GM13977 (cell line): Measurements from ENCODE around the gene PLD1.

ENCODE experiments used
- DNase-seq: peaks from one replicate; pipeline ENCODE4 v3.0.0; 2012; ENCODE audit warnings: low spot score
- in situ Hi-C: fragments of 300-500 bp; cut with MboI; formaldehyde crosslinking; loops from one replicate; pipeline ENCODE4 v1.12.0; 2022; ENCODE audit warnings: low sequenced_read_pairs, low pct_unique_long_range_greater_than_20kb, mixed read lengths, inconsistent platforms; ENCODE audit not compliant: unreplicated experiment
- TF ChIP-seq, protein P1 (sequence below): IDR thresholded peaks from 2 replicates; pipeline ENCODE4 v1.5.1; 2012; ENCODE audit warnings: mild to moderate bottlenecking, control low read depth; ENCODE audit not compliant: insufficient read depth; ENCODE audit errors: extremely low read depth, missing control alignments

Gene PLD1

DNA sequence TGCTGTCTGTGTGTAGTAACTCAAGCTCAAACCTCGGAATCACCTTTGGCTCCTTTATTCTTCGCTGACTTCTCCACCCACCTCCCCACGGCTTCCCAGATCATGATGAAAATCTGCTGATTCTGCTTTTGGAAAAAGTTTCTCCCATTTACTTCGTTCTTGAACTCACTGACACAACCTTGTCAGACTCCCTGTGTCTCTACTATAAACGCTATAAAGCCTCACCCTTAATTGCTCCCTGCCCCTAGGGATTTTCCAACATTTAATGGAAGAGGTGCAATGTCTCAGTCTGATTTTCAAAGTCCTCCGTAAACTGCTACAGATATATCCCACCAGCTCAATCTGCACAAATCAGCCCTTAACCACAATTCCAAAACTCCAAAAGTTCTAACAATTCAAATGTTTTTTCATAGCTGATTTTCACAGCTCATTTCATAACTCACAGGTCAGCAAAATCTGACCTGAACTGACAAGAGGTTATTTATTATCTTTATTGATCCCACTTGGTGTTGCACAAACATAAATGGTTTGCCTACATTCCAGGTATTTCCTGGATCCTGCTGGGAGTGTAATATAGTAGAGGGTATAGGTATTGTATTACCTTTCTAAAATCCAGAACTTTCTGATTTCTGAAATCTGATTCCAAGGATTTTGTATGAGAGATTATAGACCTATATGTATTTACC is 129.4 kb downstream of the PLD1 start:
- TF ChIP-seq, protein P1, sequence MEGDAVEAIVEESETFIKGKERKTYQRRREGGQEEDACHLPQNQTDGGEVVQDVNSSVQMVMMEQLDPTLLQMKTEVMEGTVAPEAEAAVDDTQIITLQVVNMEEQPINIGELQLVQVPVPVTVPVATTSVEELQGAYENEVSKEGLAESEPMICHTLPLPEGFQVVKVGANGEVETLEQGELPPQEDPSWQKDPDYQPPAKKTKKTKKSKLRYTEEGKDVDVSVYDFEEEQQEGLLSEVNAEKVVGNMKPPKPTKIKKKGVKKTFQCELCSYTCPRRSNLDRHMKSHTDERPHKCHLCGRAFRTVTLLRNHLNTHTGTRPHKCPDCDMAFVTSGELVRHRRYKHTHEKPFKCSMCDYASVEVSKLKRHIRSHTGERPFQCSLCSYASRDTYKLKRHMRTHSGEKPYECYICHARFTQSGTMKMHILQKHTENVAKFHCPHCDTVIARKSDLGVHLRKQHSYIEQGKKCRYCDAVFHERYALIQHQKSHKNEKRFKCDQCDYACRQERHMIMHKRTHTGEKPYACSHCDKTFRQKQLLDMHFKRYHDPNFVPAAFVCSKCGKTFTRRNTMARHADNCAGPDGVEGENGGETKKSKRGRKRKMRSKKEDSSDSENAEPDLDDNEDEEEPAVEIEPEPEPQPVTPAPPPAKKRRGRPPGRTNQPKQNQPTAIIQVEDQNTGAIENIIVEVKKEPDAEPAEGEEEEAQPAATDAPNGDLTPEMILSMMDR, result no peak
- in situ Hi-C loops, result no loop called here
- DNase-seq, result no peak

DNA sequence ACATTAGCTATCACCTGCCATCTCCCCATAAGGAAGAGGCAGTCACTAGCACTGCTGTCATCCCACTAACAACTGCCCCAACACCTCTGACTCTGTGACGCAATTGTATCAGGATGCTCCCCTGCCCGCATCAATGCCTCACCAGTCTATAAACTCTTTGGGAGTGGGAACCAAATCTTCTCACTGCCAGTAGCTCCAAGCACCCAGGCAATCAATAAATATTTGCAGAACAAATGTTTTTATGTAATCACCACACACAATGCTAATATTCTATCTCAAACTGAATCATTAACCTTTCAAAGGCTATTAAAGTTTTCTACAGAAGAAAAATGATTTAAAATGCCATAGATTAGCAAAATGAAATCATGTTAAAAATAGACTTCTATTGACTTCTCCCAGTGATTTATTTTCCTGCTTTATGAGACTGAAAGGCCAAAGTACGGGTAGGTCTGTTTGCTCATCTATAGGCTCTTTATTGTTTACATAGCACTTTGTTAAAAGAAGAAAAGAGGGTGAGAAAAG is 131.3 kb downstream of the PLD1 start:
- TF ChIP-seq, protein P1, result no peak
- in situ Hi-C loops, result no loop called here
- no peak for DNase-seq

GRCh38 chr3:171677706-171678105 is 132.6 kb downstream of the PLD1 start:
- TF ChIP-seq, protein P1, result no peak
- no peak for DNase-seq
- in situ Hi-C loops, result no loop called here

GRCh38 chr3:171676601-171677175 is 133.6 kb downstream of the PLD1 start:
- TF ChIP-seq, protein P1, result no peak
- in situ Hi-C loops, result no loop called here
- no peak for DNase-seq

DNA sequence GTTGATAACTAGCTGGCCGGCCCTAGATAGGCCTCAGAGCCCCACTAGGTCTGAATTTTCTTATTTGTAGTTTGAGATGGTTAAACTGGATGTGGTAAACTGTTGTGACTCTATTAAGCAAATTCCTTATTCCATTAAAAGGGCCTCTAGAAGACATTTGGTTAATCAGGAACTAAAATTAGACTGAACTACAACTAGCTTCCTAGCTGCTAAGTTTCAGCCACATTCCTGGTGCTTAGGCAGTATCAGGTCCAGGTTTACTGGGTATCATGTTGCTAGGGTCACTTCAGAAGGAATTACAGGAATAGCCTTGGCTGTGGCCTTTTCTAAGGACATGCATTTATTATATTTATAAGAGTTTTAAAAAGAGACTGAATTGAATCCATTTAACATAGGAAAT is 136.3 kb downstream of the PLD1 start:
- in situ Hi-C loops, result no loop called here
- TF ChIP-seq, protein P1, result no peak
- DNase-seq, result no peak

DNA sequence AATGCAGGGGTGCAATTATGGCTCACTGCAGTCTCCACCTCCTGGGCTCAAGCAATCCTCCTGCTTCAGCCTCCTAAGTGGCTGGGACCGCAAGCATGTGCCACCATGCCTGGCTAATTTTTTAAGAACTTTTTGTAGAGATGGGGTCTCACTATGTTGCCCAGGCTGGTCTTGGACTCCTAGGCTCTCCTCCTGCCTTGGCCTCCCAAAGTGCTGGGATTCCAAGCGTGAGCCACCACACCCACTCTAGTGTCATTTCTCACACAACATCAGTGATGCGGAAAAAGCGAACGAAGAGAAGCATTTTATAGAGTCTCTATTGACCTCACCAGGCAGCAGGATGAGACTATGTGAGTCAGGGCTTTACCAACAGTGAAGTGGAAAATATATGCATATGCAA is 137.7 kb downstream of the PLD1 start:
- TF ChIP-seq, protein P1, result no peak
- in situ Hi-C loops, result no loop called here
- no peak for DNase-seq
